GM19099 (cell line): Measurements from ENCODE around the gene WIF1.

ENCODE experiments used
- POLR2A ChIP-seq: IDR thresholded peaks from 3 replicates; pipeline ENCODE4 v1.6.1; 2011; ENCODE audit warnings: low read depth; ENCODE audit not compliant: insufficient read length; ENCODE audit errors: extremely low read depth

Gene WIF1

GRCh38 chr12:65121049-65121955 is at the start of gene WIF1:
Gene WIF1 (minus strand): TSS chr12:65121305. CDS start chr12:65121191, 114 bp downstream.
- TF ChIP-seq POLR2A = no peak

- peak; percentile 45 for TF ChIP-seq POLR2A
Observed at GRCh38 chr12:65170209-65170881, 49.2 kb upstream of the WIF1 start.

DNA sequence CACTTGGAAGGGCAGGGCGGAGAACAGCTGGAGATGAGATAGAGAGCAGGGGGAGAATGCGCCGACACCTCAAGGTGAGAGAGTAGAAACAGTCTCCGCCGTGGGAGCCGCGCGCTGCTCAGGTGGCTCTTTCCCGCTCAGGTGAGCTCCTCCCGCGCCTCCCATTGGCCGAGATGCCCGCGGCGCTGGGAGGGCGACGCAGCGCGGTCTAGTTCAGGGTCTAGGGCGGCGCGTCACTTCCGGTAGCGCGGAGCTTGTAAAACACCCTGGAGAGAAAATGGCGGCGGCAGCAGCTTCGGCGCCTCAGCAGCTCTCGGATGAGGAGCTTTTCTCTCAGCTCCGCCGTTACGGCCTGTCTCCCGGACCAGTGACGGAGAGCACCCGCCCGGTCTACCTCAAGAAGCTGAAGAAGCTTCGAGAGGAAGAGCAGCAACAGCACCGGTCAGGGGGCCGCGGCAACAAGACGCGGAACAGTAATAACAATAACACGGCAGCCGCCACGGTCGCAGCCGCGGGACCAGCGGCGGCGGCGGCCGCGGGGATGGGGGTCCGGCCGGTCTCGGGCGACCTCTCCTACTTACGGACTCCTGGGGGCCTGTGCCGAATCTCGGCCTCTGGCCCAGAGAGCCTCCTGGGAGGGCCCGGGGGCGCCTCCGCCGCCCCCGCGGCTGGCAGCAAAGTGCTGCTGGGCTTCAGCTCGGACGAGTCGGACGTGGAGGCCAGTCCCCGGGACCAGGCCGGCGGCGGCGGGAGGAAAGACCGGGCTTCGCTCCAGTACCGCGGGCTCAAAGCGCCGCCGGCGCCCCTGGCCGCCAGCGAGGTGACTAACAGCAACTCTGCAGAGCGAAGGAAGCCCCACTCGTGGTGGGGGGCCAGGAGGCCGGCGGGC is 48.5 kb upstream of the WIF1 start, which contains the start of gene LEMD3:
TSS of gene LEMD3 (plus strand) at position 264 of the 889 bp plus-strand sequence. CDS start at position 278, 14 bp downstream.
- peak; percentile 96 for TF ChIP-seq POLR2A

- no peak for TF ChIP-seq POLR2A
Observed at GRCh38 chr12:65168681-65169319, 47.7 kb upstream of the WIF1 start.

- no peak for TF ChIP-seq POLR2A
Observed at GRCh38 chr12:65164774-65165173, 43.7 kb upstream of the WIF1 start.

DNA sequence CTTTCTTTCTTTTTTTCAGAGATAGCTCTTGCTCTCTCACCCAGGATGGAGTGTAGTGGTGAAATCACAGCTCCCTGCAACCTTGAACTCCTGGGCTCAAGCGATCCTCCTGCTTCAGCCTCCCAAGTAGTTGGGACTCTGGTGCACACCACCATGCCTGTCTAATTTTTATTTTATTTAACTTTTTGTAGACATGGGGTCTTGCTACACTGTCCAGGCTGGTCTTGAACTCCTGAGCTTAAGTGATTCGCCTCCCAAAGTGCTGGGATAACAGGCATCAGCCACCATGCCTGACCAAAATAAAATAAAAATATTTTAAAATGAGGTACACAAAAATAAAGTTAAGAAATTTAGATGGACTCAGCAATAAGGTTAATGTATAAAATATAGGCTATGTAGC is 43.1 kb upstream of the WIF1 start:
- no peak for TF ChIP-seq POLR2A

DNA sequence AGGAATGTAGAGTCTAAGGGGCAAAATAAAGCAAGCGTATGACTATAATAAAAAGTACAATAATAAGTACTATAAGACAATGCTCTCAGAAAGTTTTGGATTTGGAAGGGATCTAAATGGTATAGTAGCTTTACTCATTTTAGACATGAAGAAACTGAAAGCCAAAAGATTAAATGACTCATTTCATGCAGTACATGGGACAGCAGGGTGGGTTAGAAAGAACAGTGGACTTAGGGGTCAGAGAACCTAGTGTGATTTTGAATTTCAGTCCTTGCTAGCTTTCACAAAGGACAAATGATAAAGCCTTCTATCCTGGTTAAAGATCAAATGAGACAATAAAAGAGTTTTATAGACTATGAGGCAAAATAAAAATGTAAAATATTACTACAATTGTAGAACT is 41.5 kb upstream of the WIF1 start:
- no peak for TF ChIP-seq POLR2A

DNA sequence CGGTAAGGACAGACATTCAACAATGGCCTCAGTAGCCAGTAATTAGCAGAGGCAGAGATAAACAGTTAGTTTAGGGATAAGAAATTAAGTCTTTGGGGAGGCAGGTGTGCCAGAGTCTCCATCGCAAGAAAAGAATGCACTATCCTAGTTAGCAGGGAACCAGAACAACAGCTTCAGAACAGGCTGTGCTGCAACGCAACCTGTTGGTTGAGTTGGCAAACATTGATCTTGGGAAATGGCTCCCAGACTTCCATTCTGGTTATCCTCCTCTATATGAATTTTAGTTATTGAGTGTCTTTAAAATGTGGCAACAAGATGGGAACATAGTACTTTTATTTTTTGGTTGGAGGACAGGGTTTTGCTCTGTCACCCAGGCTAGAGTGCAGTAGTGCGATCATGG is 36.0 kb upstream of the WIF1 start:
- no peak for TF ChIP-seq POLR2A

GRCh38 chr12:65156366-65156841 is 35.3 kb upstream of the WIF1 start:
- no peak for TF ChIP-seq POLR2A

GRCh38 chr12:65155784-65156183 is 34.7 kb upstream of the WIF1 start:
- TF ChIP-seq POLR2A = no peak

DNA sequence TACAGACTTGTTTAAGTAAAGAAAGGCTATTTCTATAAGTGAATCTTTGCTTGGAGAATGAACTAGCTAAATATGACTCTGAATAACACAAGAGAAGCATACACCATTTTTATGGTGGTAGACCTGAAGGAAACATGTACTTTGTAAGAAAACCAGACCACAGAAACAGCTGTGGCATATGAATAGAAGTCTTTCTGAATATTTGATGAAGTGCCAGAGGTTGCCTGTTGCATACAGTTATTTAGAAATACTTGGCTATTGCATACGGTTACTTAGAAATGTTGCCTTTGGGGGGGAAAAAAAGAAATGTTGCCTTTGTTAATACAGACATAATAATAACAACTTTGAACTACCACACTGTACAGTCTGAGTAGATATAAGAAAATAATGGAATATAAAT is 31.5 kb upstream of the WIF1 start:
- TF ChIP-seq POLR2A = no peak

DNA sequence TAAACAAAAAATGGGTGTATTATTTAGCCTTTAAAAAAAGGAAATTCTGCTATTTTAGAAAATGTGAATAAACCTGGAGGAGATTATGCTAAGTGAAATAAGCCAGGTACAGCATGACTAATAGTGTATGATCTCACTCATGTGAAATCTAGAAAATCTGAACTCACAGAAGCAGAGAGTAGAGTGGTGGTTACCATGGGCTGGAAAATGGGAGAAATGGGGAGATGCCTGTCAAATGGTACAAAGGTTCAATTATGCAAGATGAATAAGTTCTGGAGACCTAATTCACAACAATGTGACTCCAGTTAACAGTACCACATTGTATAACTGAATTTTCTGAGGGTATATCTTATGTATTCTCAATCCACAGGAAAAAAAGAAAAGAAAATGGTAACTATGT is 30.9 kb upstream of the WIF1 start:
- no peak for TF ChIP-seq POLR2A

GRCh38 chr12:65147312-65147905 is 26.3 kb upstream of the WIF1 start:
- TF ChIP-seq POLR2A = no peak

DNA sequence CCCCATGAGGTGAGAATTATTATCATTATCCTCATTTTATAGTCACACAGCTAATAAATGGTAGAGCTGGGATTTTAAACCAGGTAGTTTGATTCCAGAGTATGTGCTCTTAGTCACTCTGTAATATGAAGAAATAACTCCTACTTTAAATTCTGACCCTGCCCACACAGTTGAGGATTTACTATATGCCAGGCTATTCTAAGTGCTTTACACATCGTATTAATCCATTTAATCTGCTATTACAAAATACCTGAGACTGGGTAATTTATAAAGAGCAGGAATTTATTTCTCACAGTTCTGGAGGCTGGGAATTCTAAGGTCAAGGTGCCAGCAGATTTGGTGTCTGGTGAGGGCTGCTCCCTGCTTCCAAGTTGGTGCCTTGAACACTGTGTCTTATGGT is 19.6 kb upstream of the WIF1 start:
- no peak for TF ChIP-seq POLR2A
